8988T (cell line): ENCODE results near the gene COL6A1.

Source experiments
- DNase-seq: peaks from one replicate; pipeline ENCODE4 v3.0.0; 2011

The COL6A1 gene, protein sequence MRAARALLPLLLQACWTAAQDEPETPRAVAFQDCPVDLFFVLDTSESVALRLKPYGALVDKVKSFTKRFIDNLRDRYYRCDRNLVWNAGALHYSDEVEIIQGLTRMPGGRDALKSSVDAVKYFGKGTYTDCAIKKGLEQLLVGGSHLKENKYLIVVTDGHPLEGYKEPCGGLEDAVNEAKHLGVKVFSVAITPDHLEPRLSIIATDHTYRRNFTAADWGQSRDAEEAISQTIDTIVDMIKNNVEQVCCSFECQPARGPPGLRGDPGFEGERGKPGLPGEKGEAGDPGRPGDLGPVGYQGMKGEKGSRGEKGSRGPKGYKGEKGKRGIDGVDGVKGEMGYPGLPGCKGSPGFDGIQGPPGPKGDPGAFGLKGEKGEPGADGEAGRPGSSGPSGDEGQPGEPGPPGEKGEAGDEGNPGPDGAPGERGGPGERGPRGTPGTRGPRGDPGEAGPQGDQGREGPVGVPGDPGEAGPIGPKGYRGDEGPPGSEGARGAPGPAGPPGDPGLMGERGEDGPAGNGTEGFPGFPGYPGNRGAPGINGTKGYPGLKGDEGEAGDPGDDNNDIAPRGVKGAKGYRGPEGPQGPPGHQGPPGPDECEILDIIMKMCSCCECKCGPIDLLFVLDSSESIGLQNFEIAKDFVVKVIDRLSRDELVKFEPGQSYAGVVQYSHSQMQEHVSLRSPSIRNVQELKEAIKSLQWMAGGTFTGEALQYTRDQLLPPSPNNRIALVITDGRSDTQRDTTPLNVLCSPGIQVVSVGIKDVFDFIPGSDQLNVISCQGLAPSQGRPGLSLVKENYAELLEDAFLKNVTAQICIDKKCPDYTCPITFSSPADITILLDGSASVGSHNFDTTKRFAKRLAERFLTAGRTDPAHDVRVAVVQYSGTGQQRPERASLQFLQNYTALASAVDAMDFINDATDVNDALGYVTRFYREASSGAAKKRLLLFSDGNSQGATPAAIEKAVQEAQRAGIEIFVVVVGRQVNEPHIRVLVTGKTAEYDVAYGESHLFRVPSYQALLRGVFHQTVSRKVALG

GRCh38 chr21:45981151-45982091, at the start of gene COL6A1:
Gene COL6A1 (plus strand): TSS chr21:45981770. CDS start chr21:45981851, 81 bp downstream.
- DNase-seq: peak; percentile 74

DNA sequence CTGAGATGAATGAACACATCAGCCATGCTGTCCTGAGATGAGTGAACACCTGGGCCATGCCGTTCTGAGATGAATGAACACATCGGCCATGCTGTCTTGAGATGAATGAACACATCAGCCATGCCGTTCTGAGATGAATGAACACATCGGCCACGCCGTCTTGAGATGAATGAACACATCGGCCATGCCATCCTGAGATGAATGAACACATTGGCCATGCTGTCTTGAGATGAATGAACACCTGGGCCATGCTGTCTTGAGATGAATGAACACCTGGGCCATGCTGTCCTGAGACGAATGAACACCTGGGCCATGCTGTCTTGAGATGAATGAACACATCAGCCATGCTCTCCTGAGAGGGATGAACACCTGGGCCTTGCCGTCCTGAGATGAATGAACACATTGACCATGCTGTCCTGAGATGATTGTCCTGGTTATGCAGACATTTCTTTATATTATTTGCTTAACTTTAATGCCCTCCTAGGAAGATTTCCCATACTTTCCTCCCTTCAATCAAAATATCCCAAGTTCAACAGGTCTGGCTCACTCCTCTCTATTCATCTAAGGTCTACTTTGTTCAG, 48.6 kb upstream of the COL6A1 start:
- no peak for DNase-seq

DNA sequence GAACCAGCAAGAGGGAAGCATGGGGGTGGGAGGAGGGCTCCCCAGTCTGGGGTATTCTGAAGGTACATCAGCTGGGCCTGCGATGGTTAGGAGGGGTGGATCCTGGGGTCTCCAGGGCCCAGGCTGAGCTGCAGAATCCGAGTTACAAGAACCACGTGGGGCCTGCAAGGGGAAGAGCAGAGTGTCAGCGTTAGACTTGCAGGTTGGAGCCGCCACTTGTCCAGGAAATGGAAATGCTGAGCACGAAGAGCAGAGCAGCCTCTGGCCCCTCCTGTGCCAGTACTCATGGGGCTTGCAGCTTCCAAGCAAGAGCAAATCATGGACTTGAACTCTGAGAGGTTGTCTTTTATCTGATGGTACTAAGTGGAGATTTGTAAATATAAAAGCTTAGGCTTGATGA, 47.5 kb upstream of the COL6A1 start:
- DNase-seq: no peak

GRCh38 chr21:45934554-45934953, 47.0 kb upstream of the COL6A1 start:
- no peak for DNase-seq

DNA sequence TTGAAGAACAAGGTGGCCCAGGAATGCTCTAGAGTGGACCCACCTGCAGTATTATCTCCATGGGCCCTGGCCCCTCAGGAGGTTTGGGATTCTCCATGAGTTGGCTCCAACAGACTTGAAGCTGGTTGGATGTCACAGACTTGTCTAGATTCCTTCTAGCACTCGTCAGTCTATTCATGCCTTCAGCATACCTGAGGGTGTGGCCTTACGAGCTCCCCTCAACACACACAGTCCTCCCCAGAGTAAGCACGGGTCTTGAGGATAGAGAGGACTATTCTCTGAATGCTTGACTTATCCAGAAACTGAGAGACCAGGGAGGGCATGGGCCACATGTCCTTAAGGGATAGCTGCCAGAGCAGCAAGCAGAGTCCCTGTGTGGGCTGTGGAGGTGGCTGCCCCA, 45.9 kb upstream of the COL6A1 start:
- no peak for DNase-seq

GRCh38 chr21:45937721-45938452, 43.7 kb upstream of the COL6A1 start:
- peak; percentile 8 for DNase-seq

- DNase-seq: no peak
Observed at GRCh38 chr21:45938453-45938755, 43.2 kb upstream of the COL6A1 start.

- peak; percentile 5 for DNase-seq
Observed at GRCh38 chr21:45938811-45939520, 42.6 kb upstream of the COL6A1 start.

DNA sequence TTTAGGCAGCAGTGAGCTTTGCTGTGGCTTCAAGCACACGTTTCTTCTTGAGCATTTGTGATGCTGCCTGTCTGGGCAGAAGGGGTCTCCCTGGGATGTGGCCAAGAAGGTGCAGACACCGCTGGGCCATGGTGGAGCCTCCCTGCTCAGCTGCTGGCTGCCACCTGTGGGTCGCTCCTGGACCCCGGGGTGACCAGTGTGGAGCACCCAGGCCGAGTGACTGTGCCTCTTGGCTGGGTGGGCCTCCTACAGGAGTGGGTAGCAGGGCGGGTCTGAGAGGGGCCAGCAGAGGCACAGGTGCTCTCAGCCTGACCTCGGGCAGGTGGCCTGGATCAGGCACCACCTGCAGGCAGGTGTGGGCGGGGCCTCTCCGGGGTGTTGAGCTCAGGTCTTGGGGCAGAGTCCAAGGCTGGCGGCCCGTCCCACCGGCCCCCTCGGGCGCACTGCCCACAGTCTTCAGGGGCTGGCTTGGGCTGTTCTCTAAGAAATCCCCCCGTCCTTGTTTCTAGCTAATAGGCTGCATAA, 42.0 kb upstream of the COL6A1 start:
- peak; percentile 12 for DNase-seq

- no peak for DNase-seq
Observed at GRCh38 chr21:45940091-45940490, 41.5 kb upstream of the COL6A1 start.

DNA sequence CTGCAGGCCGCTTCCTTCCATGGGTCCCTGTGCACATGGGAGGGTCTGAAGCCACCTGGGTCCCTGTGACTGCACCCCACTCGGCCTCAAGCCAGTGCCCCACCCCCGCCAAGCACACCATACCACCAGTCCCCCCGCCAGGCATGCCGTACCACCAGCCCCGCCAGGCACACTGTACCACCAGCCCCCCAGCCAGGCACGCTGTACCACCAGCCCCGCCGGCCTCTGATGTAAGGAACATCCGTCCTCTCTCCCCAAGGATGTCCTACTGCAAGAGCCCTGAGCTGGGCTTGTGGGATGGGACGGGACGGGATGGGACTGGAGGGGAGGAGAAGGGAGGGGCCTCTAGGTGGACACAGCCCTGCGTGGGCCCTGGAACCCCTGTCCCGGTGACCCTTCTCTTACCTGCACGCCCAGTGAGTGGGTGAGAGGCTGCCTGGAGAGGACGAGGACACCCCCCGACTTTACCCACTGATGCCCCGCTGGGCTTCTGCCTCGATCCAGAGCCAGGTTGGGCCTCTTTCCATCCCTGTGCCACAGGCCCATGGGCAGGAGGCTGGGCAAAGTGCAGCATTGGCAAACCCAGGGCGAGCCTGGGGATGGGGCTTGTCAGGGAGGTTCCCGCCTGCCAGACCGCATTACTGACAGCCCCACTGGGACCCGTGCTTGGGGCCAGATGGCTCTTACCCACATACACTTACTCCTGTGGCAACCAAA, 40.8 kb upstream of the COL6A1 start:
- DNase-seq: no peak

DNA sequence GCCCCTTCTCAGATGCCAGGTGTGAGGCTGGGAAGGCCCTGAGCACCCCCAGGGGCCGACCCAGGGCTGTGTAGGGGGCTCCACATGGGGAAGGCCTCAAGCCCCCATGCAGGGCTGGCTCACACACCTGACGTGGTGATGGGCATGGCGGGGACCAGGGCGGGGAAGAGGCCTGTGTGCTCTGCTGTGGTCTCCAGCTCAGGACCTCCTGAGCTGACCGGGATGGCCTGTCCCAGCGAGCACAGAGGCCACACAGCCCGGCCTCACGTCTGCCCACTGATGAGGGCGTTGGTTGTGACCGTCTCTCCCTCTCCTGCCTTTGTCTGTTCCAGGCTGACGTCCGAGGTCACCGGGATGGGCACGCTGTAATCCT, 40.2 kb upstream of the COL6A1 start:
- no peak for DNase-seq

DNA sequence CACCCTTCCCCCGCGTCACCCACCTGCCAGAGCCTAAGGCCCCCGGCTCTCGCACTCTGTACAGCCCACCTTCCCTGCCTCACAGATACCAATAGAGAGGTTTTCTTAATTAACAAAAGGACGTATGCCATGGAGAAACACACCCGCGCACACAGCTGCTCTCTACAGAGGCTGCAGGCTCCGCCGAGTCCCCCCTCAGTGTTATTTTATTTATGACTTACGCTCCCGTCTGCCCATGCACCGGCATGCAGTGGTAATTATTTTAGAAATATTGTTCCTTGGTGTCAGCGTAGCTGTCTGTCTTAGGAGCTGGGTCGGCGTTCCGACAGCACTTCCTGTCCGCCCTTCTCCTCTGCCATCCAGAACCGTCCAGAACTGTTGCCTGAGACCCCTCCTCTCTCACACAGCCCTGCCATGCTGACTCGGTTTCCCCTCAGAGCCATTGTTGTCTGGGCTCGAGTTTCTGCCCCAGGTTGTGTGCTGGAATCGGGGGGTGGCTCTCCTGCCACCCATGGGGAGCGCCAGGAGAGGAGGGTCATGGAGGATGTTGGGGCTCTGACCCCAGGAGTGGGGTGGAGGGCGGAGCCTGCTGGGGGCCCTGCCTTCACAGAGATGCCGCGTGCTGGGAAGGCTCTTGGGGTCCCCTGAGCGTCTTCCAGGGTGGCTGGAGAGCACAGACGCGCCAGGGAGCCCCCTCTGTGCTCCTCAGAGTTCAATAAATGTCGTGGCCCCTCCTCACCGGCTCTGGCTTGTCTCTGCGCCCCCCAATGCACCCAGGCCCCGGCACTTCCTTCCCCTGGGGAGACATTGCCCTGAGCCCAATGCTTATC, 39.6 kb upstream of the COL6A1 start:
- no peak for DNase-seq

- DNase-seq: no peak
Observed at GRCh38 chr21:45942755-45943629, 38.6 kb upstream of the COL6A1 start.

DNA sequence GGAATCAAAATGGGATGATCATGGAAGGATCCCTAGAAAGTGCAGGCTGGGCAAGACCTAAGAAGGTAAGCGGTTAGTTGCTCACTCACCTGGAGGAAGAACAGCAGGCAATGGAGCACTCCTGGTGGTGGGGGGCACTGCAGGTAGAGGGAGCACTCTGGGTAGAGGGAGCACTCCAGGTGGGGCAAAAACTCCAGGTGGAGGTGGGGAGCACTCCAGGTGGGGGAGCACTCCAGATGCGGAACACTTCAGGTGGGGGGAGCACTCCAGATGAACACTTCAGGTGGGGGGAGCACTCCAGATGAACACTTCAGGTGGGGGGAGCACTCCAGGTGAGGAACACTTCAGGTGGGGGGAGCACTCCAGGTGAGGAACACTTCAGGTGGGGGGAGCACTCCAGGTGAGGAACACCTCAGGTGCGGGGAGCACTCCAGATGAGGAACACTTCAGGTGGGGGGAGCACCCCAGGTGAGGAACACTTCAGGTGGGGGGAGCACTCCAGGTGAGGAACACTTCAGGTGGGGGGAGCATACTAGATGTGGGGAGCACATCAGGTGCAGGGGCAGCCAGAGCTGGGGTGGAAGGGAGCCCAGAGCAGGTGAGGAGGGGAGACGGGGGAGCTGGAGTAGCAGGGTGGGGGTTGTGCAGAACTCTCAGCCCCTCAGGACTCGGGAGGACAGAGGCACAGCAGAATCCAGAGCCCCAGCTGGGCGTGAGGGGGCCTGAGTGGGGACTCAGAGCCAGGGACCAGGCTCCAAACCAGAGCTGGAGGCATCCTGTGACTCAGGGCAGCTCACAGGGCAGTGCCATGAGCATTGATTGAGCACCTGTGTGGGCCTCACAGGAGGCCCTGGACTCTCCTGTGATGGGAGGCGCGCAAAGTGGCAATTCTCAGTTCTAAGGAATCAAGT, 37.7 kb upstream of the COL6A1 start:
- no peak for DNase-seq

DNA sequence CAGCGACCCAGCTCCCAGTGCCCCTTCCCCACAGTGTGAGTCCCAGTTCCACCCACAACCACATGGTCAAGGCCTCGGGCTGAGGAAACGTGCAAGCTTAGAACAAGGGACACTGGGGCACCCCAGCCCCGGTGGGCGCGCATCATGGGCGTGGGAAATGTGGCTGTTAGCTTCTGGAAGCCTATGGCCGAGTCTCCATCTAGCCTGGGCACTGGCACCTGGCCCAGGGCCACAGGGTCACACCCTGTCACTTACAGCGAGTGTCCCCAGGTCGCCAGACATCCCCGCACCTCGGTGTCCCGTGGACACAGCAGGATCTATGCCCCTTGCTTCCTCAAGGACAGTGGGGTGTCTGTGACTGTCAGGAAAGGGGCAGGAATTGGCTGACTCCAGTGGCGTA, 37.0 kb upstream of the COL6A1 start:
- no peak for DNase-seq
